ENCODE measurements around the gene PANK1. TPM values are rescaled to one million over a fixed set of nuclear protein-coding genes. Genes with fewer than 3 reads are reported as not detected.

PANK1 gene
- total and polyA plus RNA-seq, 9 of the 15 experiments (the other 6 are each of a cell fraction or from before 2014, with no cell fraction given): 1.7 to 10.7 (median 6.5) TPM

GRCh38 chr10:89565180-89565579, 79.9 kb downstream of the PANK1 start:
- Histone ChIP-seq H3K9me1 (ENCODE audit: control insufficient read depth, insufficient read depth, low read length) (no peaks in the 10 kb centered on the region), H2AFZ (ENCODE audit: low read depth, low read length) (no peak overlapping the region), H3K4me2 (ENCODE audit: insufficient read depth, low read length) (no peak overlapping the region), H3K4me3 (no peak overlapping the region), H3K36me3 (ENCODE audit: control insufficient read depth, insufficient read depth, low read length) (no peaks in the 10 kb centered on the region), H3K27ac (ENCODE audit: extremely low read depth, low read depth, low read length) (no peak overlapping the region), H3K9ac (ENCODE audit: insufficient read depth in 1 of 2, low read depth in 2 of 2, low read length in 2 of 2) (no peak overlapping the region), H3K4me1 (replicated peaks in 1 of 2; ENCODE audit: control insufficient read depth in 2 of 2, insufficient read depth in 2 of 2, low read length in 2 of 2) (no peaks in the 10 kb centered on the region), H4K20me1 (replicated peaks; ENCODE audit: control insufficient read depth, insufficient read depth, low read length) (no peaks in the 10 kb centered on the region), H3K27me3 (ENCODE audit: control insufficient read depth in 2 of 2, insufficient read depth in 2 of 2, low read length in 2 of 2) (peaks cover 0 to 4% of the 10 kb centered on the region in 2 experiments; a peak in 1 of 5 replicates), H3K9me3 (replicated peaks; ENCODE audit: control insufficient read depth, insufficient read depth, low read depth, low read length) (no peaks in the 10 kb centered on the region), H3K79me2 (ENCODE audit: control insufficient read depth, insufficient read depth, low read length) (no peaks in the 10 kb centered on the region)
- intact Hi-C loops (cut with micrococcal nuclease): loop anchor here (2.0 to 10.0 kb wide), 3 partner anchors 138 to 348 kb away; no protein-coding TSS in a partner anchor
- ATAC-seq (no peak), DNase-seq (ENCODE audit: extremely low read depth in 1 of 4, low spot score in 3 of 4) (no peak), FAIRE-seq (no peak)
- ChIA-PET POLR2A (no interaction called here), CTCF (ENCODE audit: low intra/inter-chr PET ratio) (no interaction called here)
- WGBS (ENCODE audit: insufficient coverage, low coverage, missing lambda C conversion rate): 0% methylated on average over 1 of the region's 1 CpG
- in situ Hi-C loops (cut with MboI): no loop called here
- BruUV-seq (replicated peaks): no TSS peak
- TF ChIP-seq RBM39 (optimal IDR thresholded peaks at IDR 0.05; ENCODE audit: low read depth, low read length) (no peak), THRA (IDR thresholded peaks at IDR 0.05) (no peak), ZHX1 (conservative IDR thresholded peaks at IDR 0.05; ENCODE audit: low read length) (no peak), SOX6 (IDR thresholded peaks at IDR 0.05) (no peak), USF1 (CRISPR knock-in tag; IDR thresholded peaks at IDR 0.05) (no peak), PRMT5 (CRISPR knock-in tag; IDR thresholded peaks at IDR 0.05) (no peak), IFI16 (CRISPR knock-in tag; IDR thresholded peaks at IDR 0.05) (no peak), RERE (CRISPR knock-in tag; IDR thresholded peaks at IDR 0.05; ENCODE audit: borderline replicate concordance) (no peak), SAFB (IDR thresholded peaks at IDR 0.05; ENCODE audit: borderline replicate concordance, low read depth, low read length) (no peak), TRIM24 (IDR thresholded peaks at IDR 0.05) (no peak), FOS (IDR thresholded peaks at IDR 0.05; ENCODE audit: extremely low read depth, insufficient read length) (no peak), FOXA1 (IDR thresholded peaks at IDR 0.05; ENCODE audit: borderline replicate concordance) (no peak), SMAD2 (IDR thresholded peaks at IDR 0.05; ENCODE audit: low read depth, low read length) (no peak), KLF10 (CRISPR knock-in tag; IDR thresholded peaks at IDR 0.05) (no peak), SRSF7 (optimal IDR thresholded peaks at IDR 0.05; ENCODE audit: low read depth, low read length) (no peak)
